Measurements from ENCODE around the gene SWAP70.

SWAP70 gene

GRCh38 chr11:9756878-9757277 lies 93.0 kb downstream of the SWAP70 start:
- TF ChIP-seq CTCF (conservative IDR thresholded peaks at IDR 0.05; ENCODE audit: low read depth, low read length) = no peak
- DNase-seq (ENCODE audit: low read depth) = no peak
- H3K4me3 ChIP-seq (ENCODE audit: low read depth, low read length) = no peak overlapping the region

- TF ChIP-seq CTCF (conservative IDR thresholded peaks at IDR 0.05; ENCODE audit: low read depth, low read length) = peak; percentile 42
- peak; percentile 82 for DNase-seq (ENCODE audit: low read depth)
- peak overlapping the region; percentile 45 for H3K4me3 ChIP-seq (ENCODE audit: low read depth, low read length)
Measured at GRCh38 chr11:9757809-9758636, 94.1 kb downstream of the SWAP70 start.

GRCh38 chr11:9758637-9759518 lies 95.0 kb downstream of the SWAP70 start:
- H3K4me3 ChIP-seq (ENCODE audit: low read depth, low read length) = peak overlapping the region; percentile 45
- DNase-seq (ENCODE audit: low read depth) = peak; percentile 91

GRCh38 chr11:9759519-9760192 lies 95.8 kb downstream of the SWAP70 start:
- no peak for TF ChIP-seq CTCF (conservative IDR thresholded peaks at IDR 0.05; ENCODE audit: low read depth, low read length)
- peak; percentile 100 for DNase-seq (ENCODE audit: low read depth)
- no peak overlapping the region for H3K4me3 ChIP-seq (ENCODE audit: low read depth, low read length)

More at GRCh38 chr11:9758637-9759518, 95.0 kb downstream of the SWAP70 start:
- TF ChIP-seq CTCF (conservative IDR thresholded peaks at IDR 0.05; ENCODE audit: low read depth, low read length) = peak; percentile 41

- peak; percentile 97 for DNase-seq (ENCODE audit: low read depth)
- H3K4me3 ChIP-seq (ENCODE audit: low read depth, low read length) = no peak overlapping the region
- TF ChIP-seq CTCF (conservative IDR thresholded peaks at IDR 0.05; ENCODE audit: low read depth, low read length) = no peak
Measured at GRCh38 chr11:9760193-9760575, 96.3 kb downstream of the SWAP70 start.

- no peak for TF ChIP-seq CTCF (conservative IDR thresholded peaks at IDR 0.05; ENCODE audit: low read depth, low read length)
- H3K4me3 ChIP-seq (ENCODE audit: low read depth, low read length) = no peak overlapping the region
- DNase-seq (ENCODE audit: low read depth) = peak; percentile 62
Measured at GRCh38 chr11:9761441-9761945, 97.6 kb downstream of the SWAP70 start.

All from choroid plexus epithelial cell (primary cell).